HG03159 (cell line): Measurements from ENCODE around the gene RUNX2.

Source experiments
- ATAC-seq: cut with Tn5 transposase; IDR thresholded peaks from one replicate; pipeline ENCODE4 v1.9.1; 2021; ENCODE audit warnings: mild to moderate bottlenecking, moderate library complexity; ENCODE audit not compliant: unreplicated experiment

Gene RUNX2

GRCh38 chr6:45350186-45350710, 22.1 kb downstream of the RUNX2 start:
- no peak for ATAC-seq

DNA sequence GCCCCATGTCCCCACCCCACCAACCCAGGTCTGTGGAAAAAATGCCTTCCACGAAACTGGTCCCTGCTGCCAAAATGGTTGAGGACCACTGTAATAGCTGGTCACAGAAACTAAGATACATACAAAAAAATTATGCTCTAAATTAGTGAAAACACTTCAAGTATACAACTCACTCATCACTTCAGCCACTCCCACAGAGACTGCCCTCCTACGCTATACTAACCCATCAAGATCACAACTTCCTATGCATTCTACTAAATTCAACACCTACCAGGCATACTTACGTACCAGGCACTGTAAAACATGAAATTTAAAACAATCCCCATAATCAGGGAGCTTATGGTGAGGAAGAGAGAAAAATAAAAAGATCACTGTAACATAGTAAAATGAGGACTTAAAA, 22.9 kb downstream of the RUNX2 start:
- no peak for ATAC-seq

- ATAC-seq = no peak
Observed at GRCh38 chr6:45351667-45352066, 23.5 kb downstream of the RUNX2 start.

GRCh38 chr6:45353654-45354053, 25.5 kb downstream of the RUNX2 start:
- ATAC-seq = no peak

DNA sequence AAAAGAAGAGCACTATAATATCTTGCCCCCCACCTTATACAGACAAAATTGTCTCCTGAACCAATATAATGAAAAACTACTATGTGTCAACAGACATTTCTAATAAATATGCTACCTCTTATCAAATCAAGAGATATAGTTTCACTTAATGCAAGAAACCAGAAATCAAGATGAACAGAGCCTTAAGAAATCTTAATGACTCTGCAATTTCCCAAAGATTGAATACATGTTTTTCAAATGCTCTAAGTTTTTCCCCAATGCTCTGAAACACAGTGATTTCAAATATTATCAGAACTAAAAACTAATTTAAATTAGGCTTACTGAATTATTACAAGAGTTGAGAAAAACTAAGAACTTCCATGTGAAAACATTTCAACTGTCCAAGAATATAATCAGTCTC, 36.3 kb downstream of the RUNX2 start:
- ATAC-seq = no peak

GRCh38 chr6:45365036-45365435, 36.9 kb downstream of the RUNX2 start:
- no peak for ATAC-seq

DNA sequence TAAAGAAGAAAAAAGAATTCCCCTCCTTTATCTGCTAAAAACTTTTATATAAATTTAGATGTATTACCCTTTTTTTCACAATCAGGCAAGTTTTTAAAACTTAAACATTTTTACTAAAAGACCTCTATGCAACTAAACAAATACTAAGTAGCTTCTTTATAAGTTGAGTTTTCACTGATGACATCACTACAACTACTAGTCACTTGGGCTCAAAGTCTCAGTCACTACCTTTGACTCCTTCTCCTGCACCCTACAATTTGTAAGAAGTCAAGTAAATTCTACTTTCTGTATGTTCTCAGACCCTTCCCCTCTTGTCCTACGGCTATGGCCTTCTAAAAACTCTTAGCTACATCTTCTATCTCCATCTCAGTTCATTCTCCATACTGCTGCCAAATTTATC, 38.4 kb downstream of the RUNX2 start:
- ATAC-seq = no peak

DNA sequence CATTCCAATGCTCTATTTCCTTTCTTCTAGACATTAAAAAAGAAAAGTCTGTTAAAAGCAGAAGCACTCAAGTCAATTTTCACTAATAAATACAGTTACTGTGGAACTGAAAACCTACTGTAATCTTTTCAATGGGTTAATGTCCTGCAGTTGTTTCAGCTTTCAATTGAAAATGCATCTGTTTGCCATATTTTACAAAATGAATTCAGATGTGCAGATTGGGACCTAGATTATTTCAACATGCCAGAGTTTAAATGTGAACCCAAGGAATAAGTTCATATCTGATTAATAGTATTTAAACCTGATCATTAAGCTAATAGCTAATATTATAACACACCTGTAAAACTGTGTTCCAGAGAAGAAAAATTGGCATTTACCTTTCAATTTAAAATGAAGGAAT, 39.9 kb downstream of the RUNX2 start:
- ATAC-seq = no peak

DNA sequence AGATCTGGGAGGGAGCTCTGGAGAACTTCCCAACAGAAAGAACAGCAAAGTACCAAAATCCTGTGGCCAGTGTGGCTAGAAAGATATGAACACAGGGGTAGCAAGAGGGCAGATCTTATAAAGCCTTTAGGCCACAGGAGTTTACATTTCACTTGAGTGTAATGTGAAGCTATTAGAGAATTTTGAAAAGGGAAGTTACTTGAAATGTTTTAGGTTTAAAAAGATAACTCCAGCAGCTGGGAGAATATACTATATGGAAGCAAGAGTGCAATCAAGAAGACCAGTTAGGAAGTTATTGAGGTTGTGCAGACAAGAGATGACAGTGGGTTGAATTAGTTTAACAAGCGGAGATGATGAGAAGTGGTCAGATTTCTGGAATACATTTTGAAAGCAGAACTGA, 41.7 kb downstream of the RUNX2 start:
- ATAC-seq = no peak

DNA sequence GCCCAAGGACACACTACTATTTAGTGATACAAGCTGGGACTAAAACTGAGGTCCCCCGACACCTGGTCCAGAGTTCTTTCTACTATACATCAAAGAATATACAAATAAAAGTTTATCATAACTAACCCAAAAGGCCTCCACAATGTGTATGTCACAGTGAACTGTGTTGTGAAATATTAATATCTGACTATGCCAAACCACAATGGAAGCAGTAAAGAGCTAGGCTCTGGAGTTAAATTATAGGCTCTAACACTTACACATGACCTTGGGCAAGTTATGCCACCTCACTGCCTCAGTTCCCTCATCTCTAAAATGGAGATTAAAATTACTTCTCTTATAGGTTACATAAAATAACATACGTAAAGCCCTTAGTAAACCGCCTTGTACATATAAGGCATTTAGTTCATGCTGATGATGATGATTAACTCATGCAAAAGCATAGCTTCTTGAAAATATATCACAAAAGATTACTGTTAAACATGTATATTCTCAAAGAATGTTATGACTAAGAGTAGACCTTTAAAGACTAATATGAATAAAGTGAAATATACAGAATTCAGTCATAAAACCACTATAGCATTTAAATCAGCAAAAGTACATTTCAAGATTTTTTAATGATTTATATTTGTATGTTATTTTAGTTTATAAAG, 43.9 kb downstream of the RUNX2 start:
- no peak for ATAC-seq

DNA sequence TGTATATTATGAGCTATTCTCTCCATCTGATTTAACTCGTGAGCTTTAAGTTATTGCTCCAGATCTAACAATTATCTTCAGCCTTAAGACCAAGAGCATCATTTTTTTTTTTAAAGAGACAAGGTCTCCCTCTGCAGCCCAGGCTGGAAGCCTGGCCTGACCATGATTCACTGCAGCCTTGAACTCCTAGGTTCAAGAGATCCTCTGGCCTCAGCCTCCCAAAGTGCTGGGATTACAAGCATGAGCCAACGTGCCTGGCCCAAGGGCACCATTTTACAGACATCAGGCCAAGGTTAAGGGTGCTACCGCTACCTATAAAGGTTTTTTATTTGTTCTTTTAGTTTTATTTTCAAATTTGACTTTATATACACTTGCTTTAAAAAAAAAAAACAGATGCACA, 47.3 kb downstream of the RUNX2 start:
- ATAC-seq = no peak

DNA sequence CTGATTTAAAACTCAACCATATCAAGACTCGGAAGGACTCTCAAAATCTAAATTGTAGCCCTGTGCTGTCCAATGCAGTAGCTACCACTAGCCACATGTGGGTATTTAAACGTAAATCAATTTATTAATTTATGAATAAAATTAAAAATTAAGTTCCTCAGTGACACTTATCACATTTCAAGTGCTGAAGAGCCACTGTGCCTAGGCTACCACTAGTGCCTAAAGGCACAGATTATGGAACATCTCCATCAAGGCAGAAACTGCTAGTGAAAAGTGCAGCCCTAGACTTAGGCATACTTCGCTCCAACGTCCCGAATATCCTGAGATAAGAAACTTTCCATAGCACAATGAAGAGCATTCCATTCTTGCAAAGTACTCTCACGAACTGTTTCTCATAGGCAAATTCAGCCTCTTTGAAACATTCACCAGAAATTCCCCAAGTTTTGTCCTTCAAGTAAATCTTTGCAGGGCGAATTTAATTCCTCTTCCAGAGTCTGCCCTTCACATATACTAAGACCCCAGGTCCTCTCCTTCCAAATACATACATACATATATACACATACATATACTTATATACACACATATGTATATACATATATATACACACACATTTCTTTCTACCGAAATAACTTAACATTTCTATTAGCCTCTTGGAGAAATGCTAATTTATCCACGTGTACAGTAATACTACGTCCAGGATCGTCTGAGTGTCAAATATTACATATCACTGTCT, 48.3 kb downstream of the RUNX2 start:
- no peak for ATAC-seq

DNA sequence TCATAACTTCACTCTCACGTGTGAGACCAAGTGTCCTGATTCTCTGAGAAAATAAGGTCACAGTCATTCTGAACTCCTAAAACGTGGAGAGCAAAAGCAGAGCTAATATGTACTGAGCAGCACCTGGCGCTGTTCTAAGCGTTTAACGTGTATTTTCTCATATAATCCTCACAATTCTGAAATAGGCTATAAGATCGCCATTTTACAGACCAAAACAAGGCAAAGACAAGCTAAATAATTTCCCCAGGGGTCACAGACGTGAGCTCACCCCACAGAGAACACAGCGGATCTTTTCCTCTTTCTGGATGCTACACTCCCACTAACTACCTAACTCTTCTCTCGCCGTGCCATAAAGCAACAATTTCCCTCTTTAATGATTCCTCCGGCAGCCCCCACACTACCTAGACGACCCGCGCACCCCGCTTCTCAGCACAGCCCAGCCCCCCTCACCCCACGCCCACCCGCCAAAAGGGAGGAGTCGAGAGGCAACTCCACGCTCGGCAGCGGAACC, 49.0 kb downstream of the RUNX2 start:
- ATAC-seq = peak; percentile 4

GRCh38 chr6:45377554-45378333, 49.6 kb downstream of the RUNX2 start, which contains the start of gene SUPT3H:
TSS of gene SUPT3H (minus strand) at chr6:45377934.
- ATAC-seq = peak; percentile 93

- no peak for ATAC-seq
Observed at GRCh38 chr6:45378334-45378926, 50.3 kb downstream of the RUNX2 start.

DNA sequence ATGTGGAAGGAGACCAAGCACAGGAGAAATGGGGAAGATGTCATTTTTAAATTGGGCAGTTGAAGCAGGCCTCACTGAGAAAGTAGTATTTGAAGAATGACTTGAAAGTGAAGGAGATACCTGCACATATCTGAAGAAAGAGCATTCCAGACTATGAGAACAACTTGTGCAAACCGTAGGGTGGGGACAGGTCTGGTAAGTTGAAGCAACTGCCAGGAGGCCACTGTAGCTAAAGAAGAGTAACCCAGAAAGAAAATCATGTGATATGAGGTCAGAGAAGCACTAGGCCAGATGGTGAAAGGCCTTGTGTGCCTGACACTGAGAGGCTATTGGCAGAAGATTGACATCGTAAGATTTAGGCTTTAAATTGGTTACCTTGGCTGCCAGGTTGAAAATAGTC, 54.3 kb downstream of the RUNX2 start:
- no peak for ATAC-seq

- ATAC-seq = no peak
Observed at GRCh38 chr6:45386501-45386900, 58.4 kb downstream of the RUNX2 start.

DNA sequence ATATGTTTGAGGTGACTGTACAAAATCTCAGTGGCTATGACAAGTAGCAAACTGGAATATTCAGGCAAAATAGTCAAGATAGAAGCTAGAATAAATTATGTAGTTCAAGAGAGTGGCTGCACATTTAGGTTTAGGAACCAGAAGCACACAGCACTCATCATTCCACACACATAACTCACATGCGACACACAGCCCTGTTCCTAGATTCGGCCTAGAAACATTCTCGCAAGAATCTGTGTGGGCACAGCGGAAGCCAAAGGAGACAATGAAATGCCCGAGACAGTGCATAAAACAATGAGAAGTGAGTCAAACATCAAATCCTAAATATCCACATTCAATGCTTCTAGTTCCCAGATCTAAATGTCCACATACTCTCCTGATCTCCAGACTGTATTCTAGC, 59.1 kb downstream of the RUNX2 start:
- ATAC-seq = no peak

- ATAC-seq = no peak
Observed at GRCh38 chr6:45388328-45388727, 60.2 kb downstream of the RUNX2 start.

DNA sequence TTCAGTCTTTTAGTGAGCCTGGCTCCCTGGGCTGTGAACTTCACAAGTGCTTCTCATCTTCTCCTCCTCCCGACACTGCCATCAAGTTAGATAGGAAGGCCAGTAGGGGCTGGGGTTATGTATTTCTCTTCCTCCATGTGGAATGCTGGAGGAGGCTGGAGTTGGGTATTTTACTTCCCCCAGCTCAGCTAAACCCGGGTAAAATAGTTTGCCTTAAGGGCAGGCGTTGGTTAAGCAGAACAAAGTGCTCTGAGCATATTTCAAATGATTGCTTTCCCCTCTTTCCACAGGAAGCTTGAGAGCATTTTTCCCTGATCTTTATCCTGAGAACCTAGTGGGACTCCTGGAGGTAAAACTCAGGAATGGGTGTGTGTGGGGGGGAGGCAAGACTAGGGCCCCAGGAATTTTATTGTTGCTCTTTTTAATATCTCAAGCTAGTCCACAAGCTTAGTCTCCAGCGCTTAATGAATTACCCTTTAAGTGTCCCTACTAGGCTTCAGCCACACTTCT, 66.5 kb downstream of the RUNX2 start:
- ATAC-seq = no peak
